ENCODE data around the gene CYP27C1. TPM values are rescaled to one million over a fixed set of nuclear protein-coding genes. Genes with fewer than 3 reads are reported as not detected.

The CYP27C1 gene
- total and polyA plus RNA-seq, 2 of the 13 experiments (the other 11 are each of a cell fraction or from before 2014, with no cell fraction given), result not detected

GRCh38 chr2:127155028-127155581, 65.0 kb downstream of the CYP27C1 start (continued):
- no peak for TF ChIP-seq ZBTB39 (CRISPR knock-in tag; IDR thresholded peaks at IDR 0.05)

DNA sequence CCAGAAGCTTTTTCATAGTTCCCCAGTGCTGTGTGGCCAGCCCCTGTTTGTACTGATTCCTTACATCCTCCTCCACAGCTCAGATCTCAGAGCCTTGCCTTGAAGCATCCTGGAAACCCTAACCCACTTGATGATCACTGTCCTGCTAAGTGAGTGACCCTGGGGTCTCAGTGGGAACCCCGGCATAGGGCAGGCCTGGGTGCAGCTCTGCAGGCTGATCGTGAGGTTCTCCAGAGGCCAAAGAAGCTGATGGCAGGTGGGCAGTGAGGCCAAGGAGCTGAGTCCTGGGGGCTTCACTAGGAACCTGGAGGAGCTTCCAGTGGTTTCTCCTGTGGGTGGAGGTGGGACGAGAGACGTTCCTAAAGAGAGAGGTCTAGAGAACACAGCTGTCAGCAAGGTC, 65.7 kb downstream of the CYP27C1 start:
- ATAC-seq (no peak), FAIRE-seq (no peak), DNase-seq (ENCODE audit: low spot score) (no peak)
- in situ Hi-C loops (cut with HindIII; ENCODE audit: extremely low pct_ligation_motif_present, low pct_unique_long_range_greater_than_20kb) (no loop called here), intact Hi-C loops (cut with micrococcal nuclease; ENCODE audit: unreplicated experiment) (no loop called here)
- H3K36me3 ChIP-seq (replicated peaks in 1 of 2; ENCODE audit: control insufficient read depth in 1 of 2, insufficient read depth in 2 of 2, low read length in 2 of 2), result no peaks in the 10 kb centered on the region
- H3K9ac ChIP-seq (ENCODE audit: insufficient read depth, low read depth, low read length), result no peak overlapping the region
- no TSS peak for BruUV-seq (replicated peaks)
- 16% methylated on average over 4 of the region's 4 CpGs for whole genome bisulfite sequencing (ENCODE audit: low lambda C conversion rate)
- no peak overlapping the region for H3K4me3 ChIP-seq (replicated peaks in 1 of 3; ENCODE audit: insufficient read depth in 1 of 3, low read depth in 2 of 3, low read length in 3 of 3)
- no peaks in the 10 kb centered on the region for H4K20me1 ChIP-seq (ENCODE audit: insufficient read depth, low read length)
- POLR2A ChIA-PET, result no interaction called here
- no peaks in the 10 kb centered on the region for H3K4me1 ChIP-seq (ENCODE audit: insufficient read depth, low read length)
- no peak overlapping the region for H3K4me2 ChIP-seq (ENCODE audit: low read depth, low read length)
- CTCF ChIA-PET (ENCODE audit: low intra/inter-chr PET ratio, low total read pairs), result no interaction called here
- H3K9me3 ChIP-seq (ENCODE audit: low read length), result peaks cover 9% of the 10 kb centered on the region
- peaks cover 0 to 21% of the 10 kb centered on the region in 2 experiments; a peak in 2 of 5 replicates for H3K27me3 ChIP-seq (ENCODE audit: control insufficient read depth in 1 of 2, insufficient read depth in 2 of 2, low read length in 2 of 2)
- H2AFZ ChIP-seq (ENCODE audit: low read length), result no peak overlapping the region
- no peaks in the 10 kb centered on the region for H3K79me2 ChIP-seq (ENCODE audit: insufficient read depth, low read length)
- H3K27ac ChIP-seq (ENCODE audit: extremely low read length, insufficient read depth, low read length), result no peak overlapping the region
- TF ChIP-seq SMARCC2 (IDR thresholded peaks at IDR 0.05), result no peak
- no peak for TF ChIP-seq ZNF274 (CRISPR knock-in tag; IDR thresholded peaks at IDR 0.05)
- TF ChIP-seq, protein P1, sequence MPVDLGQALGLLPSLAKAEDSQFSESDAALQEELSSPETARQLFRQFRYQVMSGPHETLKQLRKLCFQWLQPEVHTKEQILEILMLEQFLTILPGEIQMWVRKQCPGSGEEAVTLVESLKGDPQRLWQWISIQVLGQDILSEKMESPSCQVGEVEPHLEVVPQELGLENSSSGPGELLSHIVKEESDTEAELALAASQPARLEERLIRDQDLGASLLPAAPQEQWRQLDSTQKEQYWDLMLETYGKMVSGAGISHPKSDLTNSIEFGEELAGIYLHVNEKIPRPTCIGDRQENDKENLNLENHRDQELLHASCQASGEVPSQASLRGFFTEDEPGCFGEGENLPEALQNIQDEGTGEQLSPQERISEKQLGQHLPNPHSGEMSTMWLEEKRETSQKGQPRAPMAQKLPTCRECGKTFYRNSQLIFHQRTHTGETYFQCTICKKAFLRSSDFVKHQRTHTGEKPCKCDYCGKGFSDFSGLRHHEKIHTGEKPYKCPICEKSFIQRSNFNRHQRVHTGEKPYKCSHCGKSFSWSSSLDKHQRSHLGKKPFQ (CRISPR knock-in tag; IDR thresholded peaks at IDR 0.05; ENCODE audit: insufficient replicate concordance), result no peak
- TF ChIP-seq SALL2 (CRISPR knock-in tag; IDR thresholded peaks at IDR 0.05), result no peak
- TF ChIP-seq ZNF496 (CRISPR knock-in tag; IDR thresholded peaks at IDR 0.05; ENCODE audit: insufficient replicate concordance), result no peak
- TF ChIP-seq ZNF746 (CRISPR knock-in tag; IDR thresholded peaks at IDR 0.05), result no peak
- TF ChIP-seq SUZ12 (IDR thresholded peaks at IDR 0.05; ENCODE audit: low read depth, low read length), result no peak
- no peak for TF ChIP-seq ZC3H13 (CRISPR knock-in tag; IDR thresholded peaks at IDR 0.05)
- TF ChIP-seq NFE2L1 (CRISPR knock-in tag; IDR thresholded peaks at IDR 0.05; ENCODE audit: borderline replicate concordance), result no peak
- TF ChIP-seq, protein P2, sequence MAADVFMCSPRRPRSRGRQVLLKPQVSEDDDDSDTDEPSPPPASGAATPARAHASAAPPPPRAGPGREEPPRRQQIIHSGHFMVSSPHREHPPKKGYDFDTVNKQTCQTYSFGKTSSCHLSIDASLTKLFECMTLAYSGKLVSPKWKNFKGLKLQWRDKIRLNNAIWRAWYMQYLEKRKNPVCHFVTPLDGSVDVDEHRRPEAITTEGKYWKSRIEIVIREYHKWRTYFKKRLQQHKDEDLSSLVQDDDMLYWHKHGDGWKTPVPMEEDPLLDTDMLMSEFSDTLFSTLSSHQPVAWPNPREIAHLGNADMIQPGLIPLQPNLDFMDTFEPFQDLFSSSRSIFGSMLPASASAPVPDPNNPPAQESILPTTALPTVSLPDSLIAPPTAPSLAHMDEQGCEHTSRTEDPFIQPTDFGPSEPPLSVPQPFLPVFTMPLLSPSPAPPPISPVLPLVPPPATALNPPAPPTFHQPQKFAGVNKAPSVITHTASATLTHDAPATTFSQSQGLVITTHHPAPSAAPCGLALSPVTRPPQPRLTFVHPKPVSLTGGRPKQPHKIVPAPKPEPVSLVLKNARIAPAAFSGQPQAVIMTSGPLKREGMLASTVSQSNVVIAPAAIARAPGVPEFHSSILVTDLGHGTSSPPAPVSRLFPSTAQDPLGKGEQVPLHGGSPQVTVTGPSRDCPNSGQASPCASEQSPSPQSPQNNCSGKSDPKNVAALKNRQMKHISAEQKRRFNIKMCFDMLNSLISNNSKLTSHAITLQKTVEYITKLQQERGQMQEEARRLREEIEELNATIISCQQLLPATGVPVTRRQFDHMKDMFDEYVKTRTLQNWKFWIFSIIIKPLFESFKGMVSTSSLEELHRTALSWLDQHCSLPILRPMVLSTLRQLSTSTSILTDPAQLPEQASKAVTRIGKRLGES (CRISPR knock-in tag; IDR thresholded peaks at IDR 0.05; ENCODE audit: borderline replicate concordance), result no peak
- TF ChIP-seq ZBTB39 (CRISPR knock-in tag; IDR thresholded peaks at IDR 0.05), result no peak
- TF ChIP-seq NCOR1 (IDR thresholded peaks at IDR 0.05; ENCODE audit: borderline replicate concordance, low read length), result no peak
- no peak for TF ChIP-seq ZNF563 (CRISPR knock-in tag; IDR thresholded peaks at IDR 0.05)
- no peak for TF ChIP-seq SP140L (CRISPR knock-in tag; IDR thresholded peaks at IDR 0.05; ENCODE audit: borderline replicate concordance)

Data from HepG2 (cell line).